NCI-H524 treated with DMSO at 0.1 percent for 48 hours (cell line): Measurements from ENCODE around the gene LCE4A.

Source experiments
- DNase-seq: peaks from one replicate; lab custom pipeline; 2025; lab: John Stamatoyannopoulos, UW

The LCE4A gene

GRCh38 chr1:152745765-152746444 lies 37.9 kb downstream of the LCE4A start:
- DNase-seq, result no peak

- no peak for DNase-seq
Measured at GRCh38 chr1:152747831-152748230, 39.9 kb downstream of the LCE4A start.

DNA sequence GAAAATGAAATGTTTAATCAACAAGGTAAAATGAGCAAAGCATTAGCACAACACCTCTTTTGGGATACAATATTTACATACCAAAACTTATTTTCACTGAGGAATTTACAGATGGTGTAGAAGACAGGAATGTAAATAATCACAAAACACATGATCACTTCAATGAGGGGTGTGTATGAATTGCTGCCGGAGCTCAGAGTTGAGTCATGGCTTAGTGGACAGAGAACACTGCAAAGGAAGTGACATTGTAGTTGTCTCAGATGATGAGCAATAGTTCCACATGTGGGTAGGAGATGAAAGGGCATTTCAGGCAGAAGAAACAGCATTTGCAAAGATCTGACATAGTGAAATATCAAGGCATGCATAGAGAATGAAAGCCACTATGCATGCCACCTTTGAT lies 44.3 kb downstream of the LCE4A start:
- DNase-seq, result no peak

DNA sequence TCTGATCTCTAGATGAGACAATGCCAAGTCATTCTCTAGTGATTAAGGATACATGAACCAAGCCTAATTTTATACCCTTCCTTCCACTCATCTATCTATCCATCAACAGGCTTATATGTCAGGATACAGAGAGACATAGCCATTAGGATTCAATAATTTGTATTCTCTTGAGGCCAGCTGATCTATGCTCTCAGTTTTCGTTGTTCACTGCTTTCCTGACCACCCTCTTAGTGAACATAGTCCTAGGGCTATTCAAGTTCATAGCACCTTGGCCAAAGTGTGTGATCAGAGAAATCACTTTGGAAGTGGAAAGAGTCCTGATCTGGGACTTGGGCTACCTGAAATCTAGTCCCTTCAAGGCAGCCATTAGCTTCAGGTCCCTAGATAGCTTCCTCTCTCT lies 45.6 kb downstream of the LCE4A start:
- no peak for DNase-seq

DNA sequence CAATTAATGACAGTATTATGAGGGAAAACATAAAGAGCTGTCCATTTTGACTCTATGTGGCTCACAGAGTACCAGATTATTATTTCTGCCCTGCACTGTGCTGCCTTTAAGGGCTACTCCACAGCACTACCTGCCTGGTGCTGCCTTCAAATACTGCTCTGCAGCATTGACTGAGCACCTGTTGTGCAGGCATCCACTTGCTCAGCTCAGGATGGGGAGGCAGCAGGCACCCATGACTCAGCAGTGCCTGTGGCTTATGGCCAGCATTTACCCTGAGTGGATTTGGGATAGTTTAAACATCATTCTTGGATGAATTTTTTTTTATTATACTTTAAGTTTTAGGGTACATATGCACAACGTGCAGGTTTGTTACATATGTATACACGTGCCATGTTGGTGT lies 48.9 kb downstream of the LCE4A start:
- no peak for DNase-seq

DNA sequence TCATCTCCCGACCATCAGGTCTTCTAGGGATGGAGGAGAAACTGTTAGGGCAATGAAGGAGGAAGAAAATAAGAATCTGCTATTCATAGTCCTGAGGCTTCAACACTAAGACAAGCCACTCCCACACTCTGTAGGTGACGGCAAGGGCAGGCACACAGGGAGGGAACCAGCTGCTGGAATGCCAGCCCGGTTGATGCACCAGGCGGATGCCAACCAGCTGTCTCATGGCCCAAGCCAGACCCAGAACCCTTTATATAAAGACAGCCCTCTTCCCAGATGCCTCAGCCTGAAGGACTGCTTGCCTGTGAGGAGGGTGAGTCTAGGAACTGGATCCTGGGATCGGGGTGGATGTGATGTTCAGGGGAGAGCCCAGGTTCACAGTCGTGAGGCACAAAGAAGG lies 49.8 kb downstream of the LCE4A start, which contains the start of gene KPRP:
KPRP (plus strand) TSS at position 279 of the 400 bp plus-strand sequence. CDS start 1,564 bp downstream, outside the sequence.
- no peak for DNase-seq

DNA sequence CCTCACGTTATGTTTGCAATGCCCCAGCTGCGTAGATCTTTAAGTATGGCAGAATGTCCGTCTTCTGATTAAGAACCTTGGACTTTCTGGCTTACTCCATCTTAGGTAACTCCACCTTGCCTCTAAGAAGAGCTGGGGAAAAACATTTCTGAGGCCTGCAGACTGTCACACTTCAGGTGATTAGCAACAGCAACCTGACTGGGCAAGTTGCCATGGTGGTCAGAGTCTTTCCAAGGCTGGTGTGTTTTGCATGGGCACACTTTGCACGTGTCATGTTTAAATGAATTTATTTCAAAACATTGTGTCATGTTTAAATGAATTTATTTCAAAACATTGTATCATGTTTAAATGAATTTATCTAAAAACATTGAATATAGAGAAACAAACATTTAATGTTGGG lies 50.7 kb downstream of the LCE4A start:
- no peak for DNase-seq
